Colonic mucosa (tissue), 4 donors: Measurements from ENCODE around the gene STX7. TPM values are rescaled to one million over a fixed set of nuclear protein-coding genes. Genes with fewer than 3 reads are reported as not detected.

Experiments used
- DNase-seq: peaks from one replicate; pipeline ENCODE4 v3.0.0-alpha.2; 2020
- H3K27ac ChIP-seq: fragments of 200-600 bp; one replicate; pipeline ENCODE4 v1.8.0; 2021
- H3K27me3 ChIP-seq: fragments of 200-600 bp; one replicate; pipeline ENCODE4 v1.8.0; 2021
- H3K36me3 ChIP-seq: fragments of 200-600 bp; one replicate; pipeline ENCODE4 v1.8.0; 2021
- H3K4me1 ChIP-seq: fragments of 200-600 bp; one replicate; pipeline ENCODE4 v1.8.0; 2021; ENCODE audit warnings: mild to moderate bottlenecking
- H3K4me3 ChIP-seq: fragments of 200-600 bp; one replicate; pipeline ENCODE4 v1.8.0; 2021
- H3K9ac ChIP-seq, 2 donors: one replicate each; pipeline ENCODE4 v1.7.0; 2013; ENCODE audit warnings: control low read depth in 2 of 2, low read depth in 2 of 2, low read length in 2 of 2
- H3K9me3 ChIP-seq: fragments of 200-600 bp; one replicate; pipeline ENCODE4 v1.8.0; 2021
- intact Hi-C: fragments of 100-400 bp; cut with DNase I; formaldehyde crosslinking; loops from one replicate; pipeline ENCODE4 v1.14.1; 2022
- total RNA-seq, 2 donors: library from RNA; stranded (reverse); fragmentation: NEBNext Ultra II Directional in 1 of 2; extraction: Animal tissue kit (Norgen Biotek cat#: 25700) in 1 of 2; gene quantifications; one replicate each; pipeline ENCODE4 v1.2.1, GENCODE V29; 2021
- TF ChIP-seq, protein P1 (sequence below): fragments of 200-600 bp; IDR thresholded peaks from one replicate; pipeline ENCODE4 v1.8.0; 2022; ENCODE audit warnings: antibody characterized with exemption, mild to moderate bottlenecking
- donor health status: healthy.
- donor health status: DM: no; HTN: no; CAD: no.
- donor health status: DM: no; HTN: no; CAD: no.

Gene STX7
- total RNA-seq, 2 donors from 2014 or later, result 30.5 to 52.8 TPM

DNA sequence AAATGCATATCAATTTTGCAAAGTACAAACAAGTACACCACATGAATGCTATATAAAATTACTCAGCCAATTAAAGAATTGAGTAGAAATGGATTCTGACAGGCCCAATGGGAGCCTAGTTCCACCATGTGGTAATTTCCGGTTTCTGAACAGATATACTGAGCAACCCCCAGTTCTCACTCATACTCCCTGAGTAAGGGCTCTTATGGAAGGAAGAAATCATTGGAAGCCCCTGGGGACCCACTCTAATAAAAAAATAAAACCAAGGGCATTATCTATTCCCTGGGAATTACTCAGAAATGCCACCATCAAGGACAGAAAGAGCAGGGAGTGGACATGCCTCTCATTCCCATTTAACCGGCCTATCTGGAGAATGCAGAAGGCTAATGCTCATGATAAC lies 34.6 kb downstream of the STX7 start:
- no peaks in the 10 kb centered on the region for H3K27me3 ChIP-seq
- H3K27ac ChIP-seq, result no peak overlapping the region
- H3K4me1 ChIP-seq, result no peaks in the 10 kb centered on the region
- TF ChIP-seq, protein P1, sequence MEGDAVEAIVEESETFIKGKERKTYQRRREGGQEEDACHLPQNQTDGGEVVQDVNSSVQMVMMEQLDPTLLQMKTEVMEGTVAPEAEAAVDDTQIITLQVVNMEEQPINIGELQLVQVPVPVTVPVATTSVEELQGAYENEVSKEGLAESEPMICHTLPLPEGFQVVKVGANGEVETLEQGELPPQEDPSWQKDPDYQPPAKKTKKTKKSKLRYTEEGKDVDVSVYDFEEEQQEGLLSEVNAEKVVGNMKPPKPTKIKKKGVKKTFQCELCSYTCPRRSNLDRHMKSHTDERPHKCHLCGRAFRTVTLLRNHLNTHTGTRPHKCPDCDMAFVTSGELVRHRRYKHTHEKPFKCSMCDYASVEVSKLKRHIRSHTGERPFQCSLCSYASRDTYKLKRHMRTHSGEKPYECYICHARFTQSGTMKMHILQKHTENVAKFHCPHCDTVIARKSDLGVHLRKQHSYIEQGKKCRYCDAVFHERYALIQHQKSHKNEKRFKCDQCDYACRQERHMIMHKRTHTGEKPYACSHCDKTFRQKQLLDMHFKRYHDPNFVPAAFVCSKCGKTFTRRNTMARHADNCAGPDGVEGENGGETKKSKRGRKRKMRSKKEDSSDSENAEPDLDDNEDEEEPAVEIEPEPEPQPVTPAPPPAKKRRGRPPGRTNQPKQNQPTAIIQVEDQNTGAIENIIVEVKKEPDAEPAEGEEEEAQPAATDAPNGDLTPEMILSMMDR, result no peak
- intact Hi-C loops, result no loop called here
- DNase-seq, result no peak
- no peaks in the 10 kb centered on the region for H3K9me3 ChIP-seq
- H3K9ac ChIP-seq, result no peak overlapping the region
- no peaks in the 10 kb centered on the region for H3K36me3 ChIP-seq
- H3K4me3 ChIP-seq, result no peak overlapping the region

DNA sequence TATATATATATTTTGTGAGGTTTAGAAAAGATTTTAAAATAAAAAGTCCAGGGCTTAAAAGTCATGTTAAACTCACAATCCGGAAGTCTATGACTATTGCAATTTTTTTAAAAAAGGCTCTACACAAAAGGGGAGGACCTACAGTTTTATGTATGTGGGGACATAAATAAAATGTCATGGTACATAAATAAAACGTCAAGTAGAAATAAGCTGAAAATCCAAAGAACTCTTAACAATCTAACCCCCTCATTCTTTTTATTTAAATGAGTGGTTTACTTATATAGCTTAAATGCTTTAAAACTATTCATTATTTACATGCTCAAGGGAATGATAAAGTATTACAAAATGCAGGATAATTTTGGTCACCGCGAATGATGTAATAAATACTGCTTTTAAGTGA lies 36.2 kb downstream of the STX7 start:
- TF ChIP-seq, protein P1, result no peak
- Histone ChIP-seq H3K27me3 (no peaks in the 10 kb centered on the region), H3K4me1 (no peaks in the 10 kb centered on the region), H3K9me3 (no peaks in the 10 kb centered on the region), H3K36me3 (peaks cover 5% of the 10 kb centered on the region), H3K9ac (no peak overlapping the region), H3K27ac (no peak overlapping the region), H3K4me3 (no peak overlapping the region)
- intact Hi-C loops, result no loop called here
- no peak for DNase-seq

DNA sequence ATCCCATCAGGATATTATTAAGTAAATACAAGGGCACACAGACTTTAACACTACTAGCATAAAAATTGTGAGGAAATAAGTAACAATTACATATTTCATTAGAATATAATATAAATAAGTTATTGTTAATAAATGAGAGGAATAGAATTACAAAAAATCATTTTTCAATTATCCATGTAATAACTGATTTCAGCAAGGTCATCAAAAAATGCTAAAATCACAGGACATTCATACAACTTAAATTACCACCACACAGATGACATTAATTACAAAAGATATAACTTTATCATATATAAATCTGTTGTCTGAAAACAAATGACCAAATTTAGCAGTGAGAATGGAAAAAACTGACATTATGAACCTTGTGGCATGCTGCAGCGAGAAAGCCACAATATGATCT lies 37.0 kb downstream of the STX7 start:
- peaks cover 5% of the 10 kb centered on the region for H3K36me3 ChIP-seq
- TF ChIP-seq, protein P1, result no peak
- intact Hi-C loops, result no loop called here
- H3K4me1 ChIP-seq, result no peaks in the 10 kb centered on the region
- no peak for DNase-seq
- no peak overlapping the region for H3K9ac ChIP-seq
- H3K9me3 ChIP-seq, result no peaks in the 10 kb centered on the region
- H3K4me3 ChIP-seq, result no peak overlapping the region
- no peak overlapping the region for H3K27ac ChIP-seq
- no peaks in the 10 kb centered on the region for H3K27me3 ChIP-seq

DNA sequence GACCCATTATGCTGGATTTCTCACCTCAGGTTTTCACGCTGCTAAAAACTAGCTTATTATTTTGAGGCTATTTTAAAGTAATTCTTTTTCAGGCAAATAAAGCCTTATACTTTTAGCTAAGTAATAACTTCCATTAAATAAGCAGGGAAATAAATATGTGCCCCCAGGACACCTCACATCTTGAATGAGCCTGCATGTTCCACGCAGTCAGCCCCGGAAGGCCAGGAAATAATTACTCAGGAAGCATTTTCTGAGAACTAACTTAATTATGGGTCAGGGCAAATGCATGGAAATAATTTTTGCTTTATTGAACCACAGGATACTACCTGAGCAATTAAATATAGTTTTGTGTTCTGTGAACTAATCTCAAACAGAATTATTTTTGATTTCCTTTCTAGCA lies 41.1 kb downstream of the STX7 start:
- H3K36me3 ChIP-seq, result peaks cover 11% of the 10 kb centered on the region
- no peak for DNase-seq
- intact Hi-C loops, result no loop called here
- no peak overlapping the region for H3K9ac ChIP-seq
- no peak overlapping the region for H3K27ac ChIP-seq
- no peaks in the 10 kb centered on the region for H3K4me1 ChIP-seq
- H3K4me3 ChIP-seq, result no peak overlapping the region
- TF ChIP-seq, protein P1, result no peak
- no peaks in the 10 kb centered on the region for H3K27me3 ChIP-seq
- H3K9me3 ChIP-seq, result no peaks in the 10 kb centered on the region

DNA sequence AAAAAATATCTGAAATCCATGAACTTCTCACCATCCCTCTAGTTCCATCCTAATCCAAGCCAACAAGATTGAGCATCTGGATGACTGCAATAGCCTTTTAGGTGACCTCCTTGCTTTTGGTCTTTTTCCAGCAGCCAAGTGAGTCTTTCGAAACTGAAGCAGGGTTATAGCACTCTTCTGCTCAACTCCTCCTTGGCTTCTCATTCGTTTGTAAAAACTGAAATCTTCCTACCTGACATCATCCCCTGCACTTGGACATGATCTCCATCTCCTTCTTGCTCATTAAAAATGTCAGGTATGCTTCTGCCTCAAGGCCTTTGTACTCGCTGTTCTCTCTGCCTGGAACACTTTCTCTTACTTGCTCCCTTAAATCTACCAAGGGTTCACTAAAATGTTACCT lies 46.0 kb downstream of the STX7 start:
- intact Hi-C loops, result no loop called here
- H3K27me3 ChIP-seq, result no peaks in the 10 kb centered on the region
- H3K4me1 ChIP-seq, result no peaks in the 10 kb centered on the region
- TF ChIP-seq, protein P1, result no peak
- peaks cover 15% of the 10 kb centered on the region for H3K36me3 ChIP-seq
- no peak for DNase-seq
- no peak overlapping the region for H3K27ac ChIP-seq
- H3K4me3 ChIP-seq, result no peak overlapping the region
- H3K9me3 ChIP-seq, result no peaks in the 10 kb centered on the region
- no peak overlapping the region for H3K9ac ChIP-seq
